ENCODE measurements around the gene AGTR1. TPM values are rescaled to one million over a fixed set of nuclear protein-coding genes. Genes with fewer than 3 reads are reported as not detected.
A peak's percentile ranks its signal among the peaks of the same experiment; 100 is the strongest.

AGTR1 gene
- total and polyA plus RNA-seq, 11 donors, result 0.40 to 12.6 (median 1.2) TPM

- Histone ChIP-seq H3K9me3 (no peaks in the 10 kb centered on the region), H3K27ac (peak overlapping the region in 1 of 12 donors; percentile 56), H3K4me1 (no peaks in the 10 kb centered on the region), H3K27me3 (no peaks in the 10 kb centered on the region), H3K36me3 (no peaks in the 10 kb centered on the region), H3K4me3 (no peak overlapping the region)
- DNase-seq, result no peak
- intact Hi-C loops (cut with DNase I), result loop anchor here in 1 of 10 donors (10.0 kb wide), 1 partner anchor 327 kb away; no protein-coding TSS in a partner anchor
- WGBS, 4 donors, result 83 to 94% (median 87%) methylated on average over 1 of the region's 1 CpG
- ATAC-seq, result no peak
- TF ChIP-seq POLR2A (IDR thresholded peaks at IDR 0.05), result no peak
- TF ChIP-seq CTCF (IDR thresholded peaks at IDR 0.05), result no peak
Measured at GRCh38 chr3:148711981-148712666, 14.4 kb downstream of the AGTR1 start.

- Histone ChIP-seq H3K9me3 (no peaks in the 10 kb centered on the region), H3K4me3 (no peak overlapping the region), H3K27ac (no peak overlapping the region), H3K4me1 (no peaks in the 10 kb centered on the region), H3K27me3 (no peaks in the 10 kb centered on the region), H3K36me3 (no peaks in the 10 kb centered on the region)
- intact Hi-C loops (cut with DNase I), result loop anchor here in 1 of 10 donors (10.0 kb wide), 1 partner anchor 330 kb away; no protein-coding TSS in a partner anchor
- DNase-seq (no peak), ATAC-seq (no peak)
- no peak for TF ChIP-seq POLR2A (IDR thresholded peaks at IDR 0.05)
- TF ChIP-seq CTCF (IDR thresholded peaks at IDR 0.05), result no peak
- 92 to 96% (median 94%) methylated on average over 1 of the region's 1 CpG for WGBS, 4 donors
Measured at GRCh38 chr3:148714521-148714920, 16.8 kb downstream of the AGTR1 start.

- H3K4me1 ChIP-seq, result no peaks in the 10 kb centered on the region
- no peaks in the 10 kb centered on the region for H3K9me3 ChIP-seq
- WGBS, 4 donors, result 82 to 89% (median 84%) methylated on average over 1 of the region's 1 CpG
- H3K27me3 ChIP-seq, result no peaks in the 10 kb centered on the region
- no peak for DNase-seq
- no peak overlapping the region for H3K27ac ChIP-seq
- no peak for TF ChIP-seq POLR2A (IDR thresholded peaks at IDR 0.05)
- TF ChIP-seq CTCF (IDR thresholded peaks at IDR 0.05), result no peak
- intact Hi-C loops (cut with DNase I), result loop anchor here in 5 of 10 donors (2.0 to 10.0 kb wide), 4 partner anchors 332 to 339 kb away; no protein-coding TSS in a partner anchor
- ATAC-seq, result no peak
- no peaks in the 10 kb centered on the region for H3K36me3 ChIP-seq
- H3K4me3 ChIP-seq, result no peak overlapping the region
Measured at GRCh38 chr3:148716657-148717056, 19.0 kb downstream of the AGTR1 start.

GRCh38 chr3:148717885-148718561, 20.3 kb downstream of the AGTR1 start:
- no peaks in the 10 kb centered on the region for H3K9me3 ChIP-seq
- TF ChIP-seq CTCF (IDR thresholded peaks at IDR 0.05) (no peak), POLR2A (IDR thresholded peaks at IDR 0.05) (no peak)
- intact Hi-C loops (cut with DNase I), result loop anchor here in 6 of 10 donors (2.0 to 10.0 kb wide), 5 partner anchors 333 to 341 kb away; no protein-coding TSS in a partner anchor
- DNase-seq (no peak), ATAC-seq (no peak)
- WGBS, 4 donors, result 42 to 79% (median 62%) methylated on average over 3 of the region's 3 CpGs
- H3K4me1 ChIP-seq, result no peaks in the 10 kb centered on the region
- H3K36me3 ChIP-seq, result no peaks in the 10 kb centered on the region
- H3K27me3 ChIP-seq, result no peaks in the 10 kb centered on the region
- no peak overlapping the region for H3K27ac ChIP-seq
- no peak overlapping the region for H3K4me3 ChIP-seq

All from heart left ventricle (tissue), 16 donors.